ENCODE results near the gene DTYMK. TPM values are rescaled to one million over a fixed set of nuclear protein-coding genes. Genes with fewer than 3 reads are reported as not detected.

DTYMK gene
- total and polyA plus RNA-seq, 3 donors from 2014 or later: 16.4 to 30.0 (median 27.4) TPM

GRCh38 chr2:241632478-241633325 is 53.9 kb downstream of the DTYMK start:
- no peaks in the 10 kb centered on the region for H3K36me3 ChIP-seq (ENCODE audit: low read depth, missing control alignments)
- DNase-seq: no peak
- H3K9me3 ChIP-seq: no peaks in the 10 kb centered on the region
- H3K4me1 ChIP-seq: peaks cover 6% of the 10 kb centered on the region
- 94 to 95% methylated on average over 33 to 39 of the region's 39 CpGs for WGBS, 2 donors
- no peak overlapping the region for H3K27ac ChIP-seq
- H3K4me3 ChIP-seq: no peak overlapping the region
- no peaks in the 10 kb centered on the region for H3K27me3 ChIP-seq
- intact Hi-C loops (cut with DNase I; ENCODE audit: low total_unique reads): no loop called here
- no peak for TF ChIP-seq CTCF (IDR thresholded peaks at IDR 0.05)
- TF ChIP-seq POLR2A (IDR thresholded peaks at IDR 0.05): no peak

GRCh38 chr2:241629762-241630435 is 56.7 kb downstream of the DTYMK start:
- no peak for TF ChIP-seq POLR2A (IDR thresholded peaks at IDR 0.05)
- no peak for TF ChIP-seq CTCF (IDR thresholded peaks at IDR 0.05)
- 75 to 82% methylated on average over 11 of the region's 11 CpGs for WGBS, 2 donors
- intact Hi-C loops (cut with DNase I; ENCODE audit: low total_unique reads): no loop called here
- no peaks in the 10 kb centered on the region for H3K36me3 ChIP-seq (ENCODE audit: low read depth, missing control alignments)
- no peak overlapping the region for H3K27ac ChIP-seq
- no peak overlapping the region for H3K4me3 ChIP-seq
- no peaks in the 10 kb centered on the region for H3K9me3 ChIP-seq
- H3K27me3 ChIP-seq: no peaks in the 10 kb centered on the region
- DNase-seq: no peak
- no peaks in the 10 kb centered on the region for H3K4me1 ChIP-seq

GRCh38 chr2:241627675-241628074 is 58.9 kb downstream of the DTYMK start:
- Histone ChIP-seq H3K4me3 (no peak overlapping the region), H3K9me3 (no peaks in the 10 kb centered on the region), H3K36me3 (ENCODE audit: low read depth, missing control alignments) (no peaks in the 10 kb centered on the region), H3K27me3 (no peaks in the 10 kb centered on the region), H3K27ac (no peak overlapping the region), H3K4me1 (no peaks in the 10 kb centered on the region)
- WGBS, 2 donors: 82 to 93% methylated on average over 9 to 10 of the region's 10 CpGs
- intact Hi-C loops (cut with DNase I; ENCODE audit: low total_unique reads): no loop called here
- no peak for DNase-seq
- TF ChIP-seq CTCF (IDR thresholded peaks at IDR 0.05) (no peak), POLR2A (IDR thresholded peaks at IDR 0.05) (no peak)

Other genes with a start within 250 kb of the DTYMK start
- gene STK25, start 178.2 kb downstream of the DTYMK start, total RNA-seq: 100 to 1,000 TPM; 224 to 250 TPM
- gene STK25, start 178.2 kb downstream of the DTYMK start, polyA plus RNA-seq (ENCODE audit: insufficient read depth, low read depth, low replicate concordance): 200 TPM
- gene BOK, start 128.1 kb downstream of the DTYMK start, total RNA-seq: 10 to 100 TPM; 52.0 to 62.7 TPM
- gene BOK, start 128.1 kb downstream of the DTYMK start, polyA plus RNA-seq (ENCODE audit: insufficient read depth, low read depth, low replicate concordance): 20.2 TPM
- 10 to 100 TPM; 61.3 to 73.5 TPM for gene THAP4, start 49.7 kb downstream of the DTYMK start, total RNA-seq
- gene THAP4, start 49.7 kb downstream of the DTYMK start, polyA plus RNA-seq (ENCODE audit: insufficient read depth, low read depth, low replicate concordance): 73.5 TPM
- 100 to 1,000 TPM; 149 to 159 TPM for gene ATG4B, start 49.1 kb downstream of the DTYMK start, total RNA-seq
- 123 TPM for gene ATG4B, start 49.1 kb downstream of the DTYMK start, polyA plus RNA-seq (ENCODE audit: insufficient read depth, low read depth, low replicate concordance)
- 10 to 100 TPM; 44.5 to 56.9 TPM for gene ING5, start 15.2 kb upstream of the DTYMK start, total RNA-seq
- gene ING5, start 15.2 kb upstream of the DTYMK start, polyA plus RNA-seq (ENCODE audit: insufficient read depth, low read depth, low replicate concordance): 21.5 TPM
- 10 to 100 TPM; 36.1 to 37.7 TPM for gene D2HGDH, start 47.8 kb upstream of the DTYMK start, total RNA-seq
- 15.6 TPM for gene D2HGDH, start 47.8 kb upstream of the DTYMK start, polyA plus RNA-seq (ENCODE audit: insufficient read depth, low read depth, low replicate concordance)
- gene GAL3ST2, start 90.0 kb upstream of the DTYMK start, total RNA-seq: 1 to 10 TPM; 2.8 to 4.3 TPM
- 0.54 TPM for gene GAL3ST2, start 90.0 kb upstream of the DTYMK start, polyA plus RNA-seq (ENCODE audit: insufficient read depth, low read depth, low replicate concordance)
- gene NEU4, start 122.4 kb upstream of the DTYMK start, total RNA-seq: 1 to 10 TPM; 1.6 to 2.0 TPM
- gene NEU4, start 122.4 kb upstream of the DTYMK start, polyA plus RNA-seq (ENCODE audit: insufficient read depth, low read depth, low replicate concordance): 0.88 TPM
- gene PDCD1, start 172.1 kb upstream of the DTYMK start, total RNA-seq: under 1 TPM; 0.37 to 0.39 TPM
- 0.47 TPM for gene PDCD1, start 172.1 kb upstream of the DTYMK start, polyA plus RNA-seq (ENCODE audit: insufficient read depth, low read depth, low replicate concordance)
- gene RTP5, start 182.9 kb upstream of the DTYMK start, total RNA-seq: under 1 TPM; 0.47 to 0.93 TPM
- 0.13 TPM for gene RTP5, start 182.9 kb upstream of the DTYMK start, polyA plus RNA-seq (ENCODE audit: insufficient read depth, low read depth, low replicate concordance)

Data from testis (tissue), 3 donors.